Suprapubic skin (tissue), 4 donors: ENCODE data around the gene PLXNA4. TPM values are rescaled to one million over a fixed set of nuclear protein-coding genes. Genes with fewer than 3 reads are reported as not detected.
"Not testable (repeated sequence)": the region's sequence is repeated elsewhere in the genome, so short reads cannot be mapped to it uniquely, and the experiment has no call there.

Source experiments
- DNase-seq, 2 donors: peaks; one replicate each; pipeline ENCODE4 v3.0.0-alpha.2; 2019; ENCODE audit warnings: low spot score in 2 of 2
- H3K27ac ChIP-seq: fragments of 200-600 bp; sonication (generic); one replicate; pipeline ENCODE4 v1.5.1; 2019
- H3K27me3 ChIP-seq: fragments of 200-600 bp; sonication (generic); one replicate; pipeline ENCODE4 v1.5.1; 2019
- H3K36me3 ChIP-seq: fragments of 200-600 bp; sonication (generic); one replicate; pipeline ENCODE4 v1.5.1; 2019
- H3K4me1 ChIP-seq: fragments of 200-600 bp; sonication (generic); one replicate; pipeline ENCODE4 v1.5.1; 2019
- H3K4me3 ChIP-seq: fragments of 200-600 bp; sonication (generic); one replicate; pipeline ENCODE4 v1.5.1; 2019; ENCODE audit warnings: mild to moderate bottlenecking
- H3K9me3 ChIP-seq: fragments of 200-600 bp; sonication (generic); one replicate; pipeline ENCODE4 v1.5.1; 2019
- CTCF ChIP-seq, 2 donors: fragments of 200-600 bp in 1 of 2; fragments of 450-650 bp in 1 of 2; sonication (generic) in 1 of 2; IDR thresholded peaks; one replicate each; pipeline ENCODE4 v1.5.1; 2016 to 2019; ENCODE audit warnings: antibody characterized with exemption in 2 of 2, mild to moderate bottlenecking in 1 of 2, moderate library complexity in 1 of 2
- EP300 ChIP-seq: sonication (generic); formaldehyde crosslinking; IDR thresholded peaks from one replicate; pipeline ENCODE4 v1.6.1; 2017; ENCODE audit warnings: antibody characterized with exemption
- POLR2A ChIP-seq, 2 donors: fragments of 450-650 bp; IDR thresholded peaks; one replicate each; pipeline ENCODE4 v1.6.1; 2017; ENCODE audit warnings: antibody characterized with exemption in 2 of 2, mild to moderate bottlenecking in 2 of 2, moderate library complexity in 2 of 2
- POLR2AphosphoS5 ChIP-seq, 3 donors: sonication (generic); formaldehyde crosslinking; IDR thresholded peaks; one replicate each; pipeline ENCODE4 v1.6.1; 2017; ENCODE audit warnings: antibody characterized with exemption in 3 of 3
- WGBS: methylation state at CpG from one replicate; pipeline ENCODE4 v1.1.5; 2018; 5-methylcytosine and 5-hydroxymethylcytosine counted together
- total RNA-seq, 4 donors: library from RNA; depleted of rRNA; stranded (reverse); fragments of >200 nt; gene quantifications; one replicate each; pipeline ENCODE4 v1.1.0, GENCODE V29; 2016

PLXNA4 gene
- total RNA-seq, 4 donors from 2014 or later = 5.4 to 10.7 (median 7.1) TPM

GRCh38 chr7:132393789-132394261, 182.4 kb downstream of the PLXNA4 start:
- peak; percentile 85 to 89 for DNase-seq
- WGBS = 29% methylated on average over 9 of the region's 9 CpGs
- peak overlapping the region; percentile 41 for H3K27ac ChIP-seq

GRCh38 chr7:132392713-132393112, 183.6 kb downstream of the PLXNA4 start:
- no peak for DNase-seq
- TF ChIP-seq EP300 = no peak
- no peak for TF ChIP-seq POLR2AphosphoS5 (IDR thresholded peaks at IDR 0.05)
- no peak for TF ChIP-seq POLR2A (IDR thresholded peaks at IDR 0.05)
- TF ChIP-seq CTCF (IDR thresholded peaks at IDR 0.05) = no peak
- Histone ChIP-seq H3K27ac (no peak overlapping the region), H3K4me3 (no peak overlapping the region), H3K9me3 (no peaks in the 10 kb centered on the region), H3K27me3 (no peaks in the 10 kb centered on the region), H3K36me3 (no peaks in the 10 kb centered on the region), H3K4me1 (peaks cover 11% of the 10 kb centered on the region)
- 89% methylated on average over 8 of the region's 8 CpGs for WGBS

More at GRCh38 chr7:132393789-132394261, 182.4 kb downstream of the PLXNA4 start:
- Histone ChIP-seq H3K4me3 (no peak overlapping the region), H3K4me1 (peaks cover 11% of the 10 kb centered on the region), H3K27me3 (no peaks in the 10 kb centered on the region), H3K9me3 (no peaks in the 10 kb centered on the region), H3K36me3 (no peaks in the 10 kb centered on the region)
- TF ChIP-seq POLR2AphosphoS5 (IDR thresholded peaks at IDR 0.05) = no peak
- TF ChIP-seq CTCF (IDR thresholded peaks at IDR 0.05) = no peak
- TF ChIP-seq POLR2A (IDR thresholded peaks at IDR 0.05) = no peak
- no peak for TF ChIP-seq EP300

GRCh38 chr7:132390705-132391104, 185.6 kb downstream of the PLXNA4 start:
- 77% methylated on average over 3 of the region's 3 CpGs for WGBS
- no peak for TF ChIP-seq EP300
- no peak for TF ChIP-seq CTCF (IDR thresholded peaks at IDR 0.05)
- TF ChIP-seq POLR2AphosphoS5 (IDR thresholded peaks at IDR 0.05) = no peak
- TF ChIP-seq POLR2A (IDR thresholded peaks at IDR 0.05) = no peak
- H3K4me1 ChIP-seq = peaks cover 21% of the 10 kb centered on the region
- no peaks in the 10 kb centered on the region for H3K36me3 ChIP-seq
- DNase-seq = no peak
- no peak overlapping the region for H3K4me3 ChIP-seq
- no peaks in the 10 kb centered on the region for H3K27me3 ChIP-seq
- H3K27ac ChIP-seq = no peak overlapping the region
- H3K9me3 ChIP-seq = no peaks in the 10 kb centered on the region

- H3K36me3 ChIP-seq, H3K4me3 ChIP-seq, H3K27me3 ChIP-seq, DNase-seq, H3K27ac ChIP-seq, H3K9me3 ChIP-seq: not testable (repeated sequence)
- H3K4me1 ChIP-seq = peaks cover 23% of the 10 kb centered on the region
- WGBS = 89% methylated on average over 4 of the region's 4 CpGs
These were observed 186.2 kb downstream of the PLXNA4 start for GRCh38 chr7:132390049-132390448.

GRCh38 chr7:132388688-132389087, 187.6 kb downstream of the PLXNA4 start:
- 92% methylated on average over 1 of the region's 1 CpG for WGBS
- no peak overlapping the region for H3K4me3 ChIP-seq
- no peaks in the 10 kb centered on the region for H3K36me3 ChIP-seq
- no peak for DNase-seq
- peaks cover 12% of the 10 kb centered on the region for H3K4me1 ChIP-seq
- no peak overlapping the region for H3K27ac ChIP-seq
- no peaks in the 10 kb centered on the region for H3K27me3 ChIP-seq
- H3K9me3 ChIP-seq = no peaks in the 10 kb centered on the region
- no peak for TF ChIP-seq CTCF (IDR thresholded peaks at IDR 0.05)

GRCh38 chr7:132387596-132387995, 188.7 kb downstream of the PLXNA4 start:
- WGBS = 89% methylated on average over 6 of the region's 6 CpGs
- Histone ChIP-seq H3K27me3 (no peaks in the 10 kb centered on the region), H3K4me1 (peaks cover 12% of the 10 kb centered on the region), H3K9me3 (no peaks in the 10 kb centered on the region), H3K27ac (no peak overlapping the region), H3K4me3 (no peak overlapping the region), H3K36me3 (no peaks in the 10 kb centered on the region)
- TF ChIP-seq EP300 = no peak
- TF ChIP-seq POLR2A (IDR thresholded peaks at IDR 0.05) = no peak
- no peak for TF ChIP-seq CTCF (IDR thresholded peaks at IDR 0.05)
- no peak for TF ChIP-seq POLR2AphosphoS5 (IDR thresholded peaks at IDR 0.05)
- no peak for DNase-seq
